DMS153 treated with DMSO at 0.1 percent for 48 hours (cell line): Measurements from ENCODE around the gene GASK1A.
"Not testable (repeated sequence)": the region's sequence is repeated elsewhere in the genome, so short reads cannot be mapped to it uniquely, and the experiment has no call there.

Experiments used
- DNase-seq: peaks from one replicate; lab custom pipeline; 2025; ENCODE audit not compliant: unreplicated experiment; lab: John Stamatoyannopoulos, UW

The GASK1A gene

GRCh38 chr3:43030162-43030935, 51.2 kb downstream of the GASK1A start:
- DNase-seq: no peak

DNA sequence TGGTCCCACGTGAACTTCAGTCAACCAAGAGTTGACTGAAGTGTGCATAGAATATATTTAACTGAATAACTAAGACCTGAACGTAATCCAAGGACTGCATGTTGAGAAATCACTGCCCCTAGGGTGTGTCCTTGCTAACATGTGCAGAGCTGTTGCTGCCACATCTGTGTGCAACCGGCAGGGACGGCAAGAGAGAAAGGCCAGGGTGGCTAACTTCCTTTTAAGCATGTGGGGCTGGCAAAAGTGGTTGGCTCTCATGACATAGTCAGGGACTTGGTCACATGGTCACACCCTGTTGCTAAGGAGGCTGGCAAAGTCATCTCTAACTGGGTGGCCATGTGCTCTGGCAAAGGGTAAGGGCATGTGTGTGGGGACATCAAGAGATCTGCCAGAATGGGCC, 52.4 kb downstream of the GASK1A start:
- DNase-seq: no peak

GRCh38 chr3:43031889-43032545, 52.9 kb downstream of the GASK1A start:
- DNase-seq: no peak

DNA sequence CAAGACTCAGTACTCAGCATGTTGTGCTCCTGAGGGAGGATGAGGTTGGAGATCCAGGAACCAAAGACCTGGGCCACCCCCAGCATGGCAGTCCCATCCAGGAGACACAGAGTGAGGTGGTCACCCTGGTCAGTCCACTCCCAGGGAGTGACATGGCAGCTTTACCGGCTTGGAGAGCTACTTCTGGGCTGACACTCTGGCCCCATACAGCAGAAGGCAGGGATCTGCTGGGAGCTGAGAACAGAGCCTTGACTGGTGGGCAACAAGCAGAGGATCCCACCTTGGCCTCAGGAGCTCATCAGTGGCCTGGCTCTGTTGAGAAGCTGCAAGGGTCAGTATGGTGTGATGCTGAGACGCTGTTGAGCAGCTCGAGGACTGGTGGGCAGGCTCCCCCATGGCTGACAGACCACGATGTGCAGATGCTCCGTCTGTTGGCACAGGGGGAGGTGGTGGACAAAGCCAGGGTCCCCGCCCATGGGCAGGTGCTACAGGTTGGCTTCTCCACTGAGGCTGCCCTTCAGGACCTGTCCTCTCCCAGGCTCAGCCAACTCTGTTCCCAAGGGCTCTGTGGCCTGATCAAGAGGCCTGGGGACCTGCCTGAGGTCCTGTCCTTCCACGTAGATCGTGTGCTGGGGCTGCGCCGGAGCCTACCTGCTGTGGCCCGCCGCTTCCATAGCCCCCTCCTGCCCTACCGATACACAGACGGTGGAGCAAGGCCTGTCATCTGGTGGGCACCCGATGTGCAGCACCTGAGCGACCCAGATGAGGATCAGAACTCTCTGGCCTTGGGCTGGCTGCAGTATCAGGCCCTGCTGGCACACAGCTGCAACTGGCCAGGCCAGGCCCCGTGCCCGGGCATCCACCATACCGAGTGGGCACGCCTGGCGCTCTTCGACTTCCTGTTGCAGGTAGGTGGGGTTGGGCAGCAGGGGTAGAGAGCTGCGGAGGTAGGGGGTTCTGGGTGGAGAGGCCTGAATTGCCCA, 53.8 kb downstream of the GASK1A start:
- no peak for DNase-seq

- no peak for DNase-seq
Measured at GRCh38 chr3:43034200-43034599, 55.1 kb downstream of the GASK1A start.

GRCh38 chr3:43034911-43035310, 55.8 kb downstream of the GASK1A start:
- no peak for DNase-seq

- no peak for DNase-seq
Measured at GRCh38 chr3:43035801-43036365, 56.8 kb downstream of the GASK1A start.

GRCh38 chr3:43036621-43037423, 57.7 kb downstream of the GASK1A start:
- DNase-seq: no peak

DNA sequence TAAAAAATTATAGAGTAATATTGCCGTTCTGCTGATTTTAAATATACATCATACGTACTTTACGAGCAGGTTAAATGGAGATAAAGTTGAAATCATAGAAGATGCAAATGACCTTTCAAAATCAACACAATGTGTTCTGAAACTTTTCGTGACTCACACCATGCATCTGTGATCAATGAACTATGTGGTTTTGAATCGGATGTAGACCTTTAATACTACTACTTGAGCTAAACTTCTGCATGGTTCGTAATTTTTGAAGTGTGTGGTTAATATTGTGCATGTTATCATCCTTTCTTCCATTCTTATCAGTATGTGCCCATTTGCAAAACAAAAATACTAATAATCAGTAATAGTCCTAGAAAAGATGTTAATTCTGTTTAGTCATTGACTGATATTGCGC, 58.9 kb downstream of the GASK1A start:
- DNase-seq: no peak

GRCh38 chr3:43041517-43041916, 62.4 kb downstream of the GASK1A start:
- no peak for DNase-seq

- no peak for DNase-seq
Measured at GRCh38 chr3:43043071-43043766, 64.1 kb downstream of the GASK1A start.

DNA sequence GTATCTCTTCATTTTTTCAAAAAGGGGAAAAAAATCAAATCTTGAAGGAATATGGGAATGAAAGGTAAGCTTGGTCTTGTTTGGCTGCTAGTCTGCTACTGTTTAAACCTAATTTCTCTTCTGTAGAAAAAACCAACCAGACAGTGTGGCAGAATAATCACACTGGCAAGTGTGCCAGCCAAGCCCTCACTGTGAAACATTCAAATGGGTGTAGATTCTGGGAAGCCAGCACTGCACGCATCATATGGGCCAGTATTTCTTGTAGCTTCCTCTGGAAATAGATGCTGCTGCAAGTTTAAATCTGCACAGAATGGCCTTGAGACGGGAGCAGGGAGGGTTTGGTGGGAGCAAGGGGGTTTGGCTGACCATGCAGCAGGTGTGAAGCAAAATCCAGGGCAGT, 64.7 kb downstream of the GASK1A start:
- DNase-seq: no peak

DNA sequence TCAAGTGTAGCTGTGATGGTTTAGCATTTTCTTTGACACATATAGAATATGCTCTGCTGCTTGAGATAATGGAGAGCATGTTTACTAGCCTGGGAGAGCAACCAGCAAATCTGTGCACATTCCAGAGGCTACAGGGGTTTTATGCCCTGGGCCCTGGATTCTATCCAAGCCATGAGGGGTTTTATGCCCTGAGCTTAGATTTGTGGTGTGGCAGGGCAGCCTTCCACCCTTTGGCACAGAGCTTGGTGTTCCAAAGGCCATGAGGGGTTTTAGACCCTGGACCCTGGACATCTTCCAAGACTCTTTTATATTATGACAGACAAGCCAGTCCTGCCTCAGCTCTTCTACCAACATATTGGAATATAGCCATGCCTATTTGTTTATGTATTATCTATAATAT, 66.0 kb downstream of the GASK1A start:
- not testable (repeated sequence) for DNase-seq

GRCh38 chr3:43046583-43046982, 67.5 kb downstream of the GASK1A start:
- DNase-seq: no peak

DNA sequence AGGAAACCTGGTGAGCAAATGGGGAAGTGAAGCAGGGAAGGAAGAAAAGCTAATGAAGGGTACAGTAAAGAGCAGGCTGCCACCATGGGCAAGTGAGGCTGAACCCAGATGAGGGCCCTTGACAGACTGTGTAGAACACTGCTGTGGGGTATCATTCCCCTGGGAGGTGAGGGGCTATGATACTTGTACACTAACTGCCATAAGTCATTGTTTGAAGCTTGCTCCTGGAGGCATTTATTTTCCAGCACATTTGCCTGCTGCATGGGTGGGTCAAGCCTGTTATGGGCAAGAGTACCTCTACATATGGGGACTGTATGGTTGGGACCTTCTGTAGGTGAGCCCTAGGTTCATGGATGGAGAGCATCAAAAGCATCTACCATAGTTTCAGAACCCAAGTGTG, 69.4 kb downstream of the GASK1A start:
- DNase-seq: no peak

GRCh38 chr3:43053291-43053690, 74.2 kb downstream of the GASK1A start:
- DNase-seq: no peak

DNA sequence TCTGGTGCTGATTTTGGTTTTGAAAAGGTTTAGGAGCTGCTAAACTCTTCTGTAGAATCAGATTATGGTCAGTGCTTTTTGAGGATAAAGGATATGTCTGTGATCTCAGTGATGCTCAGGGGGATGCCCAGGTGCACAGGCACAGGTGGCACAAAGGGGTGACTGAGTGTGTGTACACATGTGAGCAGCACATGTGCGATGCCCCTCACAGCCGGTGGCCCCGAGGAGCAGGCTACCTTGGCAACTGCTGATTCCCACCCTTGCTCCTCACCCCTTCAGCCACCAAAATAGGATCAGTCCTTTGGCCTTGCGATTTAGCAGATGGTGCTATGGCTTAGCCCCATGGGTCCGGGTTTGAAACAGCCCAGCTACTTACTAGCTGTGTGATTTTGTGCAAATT, 75.6 kb downstream of the GASK1A start:
- DNase-seq: no peak

GRCh38 chr3:43055393-43055792, 76.3 kb downstream of the GASK1A start:
- no peak for DNase-seq

DNA sequence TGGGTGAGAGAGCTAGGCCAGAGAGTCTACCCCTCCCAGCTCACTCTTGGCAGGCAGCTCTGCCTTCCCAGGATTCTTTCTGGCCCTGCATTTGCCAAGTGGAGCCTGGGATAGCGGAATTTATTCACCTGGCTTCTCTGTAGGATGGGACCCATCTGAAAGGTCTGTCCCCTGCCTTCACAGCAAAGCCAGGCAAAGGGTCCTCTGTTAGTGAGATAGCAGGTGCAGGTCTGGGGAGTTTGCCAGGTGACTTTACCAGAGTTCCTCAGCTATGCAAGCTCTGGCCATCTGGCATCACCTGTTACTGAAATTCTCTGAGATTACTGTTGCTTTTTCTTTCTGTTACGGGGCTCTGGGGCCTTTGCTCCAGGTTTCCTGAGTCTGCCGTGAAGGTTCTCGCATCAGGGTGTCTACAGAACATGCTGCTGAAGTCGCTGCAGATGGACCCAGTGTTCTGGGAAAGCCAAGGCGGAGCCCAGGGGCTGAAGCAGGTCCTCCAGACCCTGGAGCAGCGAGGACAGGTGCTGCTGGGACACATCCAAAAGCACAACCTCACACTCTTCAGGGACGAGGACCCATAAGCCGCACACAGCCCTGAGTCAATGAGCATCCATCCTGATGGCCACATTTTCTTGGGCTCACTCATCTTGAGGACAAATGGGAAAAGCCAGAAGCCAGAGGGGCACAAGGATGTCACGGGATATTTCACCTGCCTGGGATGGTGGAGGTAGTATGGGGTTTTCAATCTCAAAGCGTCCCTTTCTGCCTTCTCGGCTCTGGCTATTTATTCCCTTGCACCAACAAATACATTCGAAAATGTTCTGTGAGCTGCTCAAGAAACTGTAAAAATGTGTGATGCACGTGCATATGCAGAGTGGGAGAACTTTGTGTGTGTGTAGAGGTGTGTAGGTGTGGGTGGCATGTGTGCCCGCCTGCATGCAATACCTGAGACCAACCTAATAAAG, 77.0 kb downstream of the GASK1A start:
- no peak for DNase-seq
